K562 (cell line): Measurements from ENCODE around the gene SH3BGRL3. TPM values are rescaled to one million over a fixed set of nuclear protein-coding genes. Genes with fewer than 3 reads are reported as not detected.

Experiments
- ARID4B ChIP-seq: sonication (generic); formaldehyde crosslinking; IDR thresholded peaks from 2 replicates; pipeline ENCODE4 v1.8.0; 2022; ENCODE audit warnings: mild to moderate bottlenecking, missing genetic modification reagents
- ATF7 ChIP-seq: fragments of 450-650 bp; IDR thresholded peaks from 2 replicates; pipeline ENCODE4 v1.7.1; 2014; ENCODE audit warnings: mild to moderate bottlenecking, moderate library complexity
- CBX1 ChIP-seq: sonication (generic); IDR thresholded peaks from 2 replicates; pipeline ENCODE4 v1.6.1; 2016; ENCODE audit warnings: antibody characterized with exemption, low read depth, mild to moderate bottlenecking
- CBX5 ChIP-seq: IDR thresholded peaks from 2 replicates; pipeline ENCODE4 v1.6.1; 2014; ENCODE audit warnings: low read depth, borderline replicate concordance
- COPS2 ChIP-seq: fragments of 450-650 bp; conservative IDR thresholded peaks from 2 replicates; pipeline ENCODE4 v1.6.1; 2016; ENCODE audit warnings: mild to moderate bottlenecking, moderate library complexity
- ETV1 ChIP-seq: fragments of 450-650 bp; conservative IDR thresholded peaks from 2 replicates; pipeline ENCODE4 v1.6.1; 2016; ENCODE audit warnings: missing genetic modification characterization, control low read depth, low read depth, missing compliant biosample characterization
- MGA ChIP-seq: fragments of 450-650 bp; IDR thresholded peaks from 2 replicates; pipeline ENCODE4 v1.6.1; 2016; ENCODE audit warnings: mild to moderate bottlenecking, moderate library complexity
- PURB ChIP-seq: sonication (generic); formaldehyde crosslinking; IDR thresholded peaks from 2 replicates; pipeline ENCODE4 v1.9.0; 2021; ENCODE audit warnings: low read depth, mild to moderate bottlenecking, missing genetic modification reagents
- RBM39 ChIP-seq: fragments of 200-400 bp; formaldehyde crosslinking; optimal IDR thresholded peaks from 2 replicates; pipeline ENCODE3; 2018; ENCODE audit warnings: low read depth, low read length
- ZNF124 ChIP-seq: sonication (generic); formaldehyde crosslinking; IDR thresholded peaks from 2 replicates; pipeline ENCODE4 v1.8.1; 2022; ENCODE audit warnings: missing genetic modification reagents
- ZNF253 ChIP-seq: fragments of 250-450 bp; sonication (Bioruptor Pico); conservative IDR thresholded peaks from 2 replicates; pipeline ENCODE4 v1.6.1; 2021; ENCODE audit warnings: mild to moderate bottlenecking
- ZNF644 ChIP-seq: fragments of 200-800 bp; sonication (Bioruptor generic); IDR thresholded peaks from 2 replicates; pipeline ENCODE4 v1.6.1; 2016; ENCODE audit warnings: low read depth, missing genetic modification characterization, missing compliant biosample characterization
- polyA plus RNA-seq, 8 experiments: library from polyadenylated mRNA; depleted of rRNA in 4 of 8; stranded (reverse) in 5 of 8; unstranded in 3 of 8; fragments of >200 nt; fragmentation: Nextera tagmentation in 2 of 8; fragmentation: Illumina TruSeq in 1 of 8; extraction: Ambion mirVana in 2 of 8; extraction: Trizol in 1 of 8; gene quantifications; 2 replicates each; pipeline versions ENCODE4 v1.2.1 to v1.2.3, GENCODE V29; 2011 to 2014; ENCODE audit warnings: inconsistent platforms in 1 of 8, missing spikeins in 1 of 8
- total RNA-seq, 7 experiments: library from RNA; depleted of rRNA in 6 of 7; stranded (reverse); fragments of >200 nt in 6 of 7; fragmentation: Illumina TruSeq in 2 of 7; extraction: Trizol in 2 of 7; gene quantifications; 2 replicates each; pipeline versions ENCODE4 v1.2.1 to v1.2.3, GENCODE V29; 2011 to 2021; ENCODE audit warnings: low replicate concordance in 1 of 7

Gene SH3BGRL3
- total and polyA plus RNA-seq, 9 of the 15 experiments (the other 6 are each of a cell fraction or from before 2014, with no cell fraction given), result 30.3 to 140 (median 54.2) TPM

DNA sequence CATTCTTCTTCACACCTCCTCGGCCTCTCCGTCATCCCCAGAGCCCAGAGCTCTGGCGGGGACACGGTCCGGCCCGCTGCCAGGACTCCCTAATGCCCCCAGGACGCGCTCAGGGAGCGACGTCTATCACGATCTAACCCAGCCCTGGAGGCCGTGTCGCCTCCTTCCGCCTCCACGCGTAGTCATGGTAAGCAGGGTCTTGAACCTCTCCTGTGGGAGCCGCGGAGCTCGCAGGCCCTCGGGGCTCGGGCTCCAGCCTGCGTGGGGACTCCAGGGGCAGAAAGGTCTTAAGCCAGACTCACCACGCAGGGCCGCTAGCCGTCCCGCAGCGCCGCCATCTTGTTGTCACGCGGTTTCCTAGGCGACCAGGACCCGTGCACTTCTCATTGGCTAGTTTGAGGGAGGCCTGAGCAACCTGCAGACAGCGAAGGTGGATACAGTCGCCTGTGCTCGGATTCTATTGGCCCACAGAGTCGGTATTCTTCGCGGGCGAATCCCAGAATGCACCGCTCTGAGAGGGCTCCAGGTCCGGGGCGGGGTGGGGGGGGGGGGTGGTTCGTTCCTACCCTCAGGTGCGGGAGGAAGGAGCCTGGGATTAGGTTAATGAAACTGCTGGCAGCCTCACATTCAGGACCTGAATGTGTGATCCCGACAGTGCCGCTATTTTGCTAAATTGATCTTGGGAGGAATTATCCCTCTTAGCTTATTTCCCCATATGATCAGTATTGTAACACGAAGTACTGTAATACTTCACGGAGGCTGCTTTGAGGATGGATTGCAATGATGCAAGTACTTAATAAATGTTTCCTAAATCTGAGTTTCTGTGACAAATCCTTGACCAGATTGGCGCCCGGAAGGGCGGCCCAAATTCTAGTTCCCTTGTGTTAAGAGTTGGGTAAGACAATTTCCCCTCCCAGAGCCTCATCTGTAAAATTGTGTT lies 26.7 kb downstream of the SH3BGRL3 start, which contains the start of gene UBXN11 (continued):
- TF ChIP-seq MGA (no peak; the same call in 1 of the 2 replicates), ARID4B (CRISPR knock-in tag) (peak; percentile 99), ETV1 (tag) (peak; percentile 27; the same call in 1 of the 2 replicates), CBX5 (no peak), RBM39 (no peak), ZNF253 (no peak), ZNF644 (no peak), ZNF124 (CRISPR knock-in tag) (no peak), ATF7 (peak; percentile 75), PURB (CRISPR knock-in tag) (no peak), COPS2 (no peak), CBX1 (no peak)
